ENCODE measurements around the gene KRT40. TPM values are rescaled to one million over a fixed set of nuclear protein-coding genes. Genes with fewer than 3 reads are reported as not detected.

The KRT40 gene
- total RNA-seq, 1 experiment from 2014 or later, result not detected

DNA sequence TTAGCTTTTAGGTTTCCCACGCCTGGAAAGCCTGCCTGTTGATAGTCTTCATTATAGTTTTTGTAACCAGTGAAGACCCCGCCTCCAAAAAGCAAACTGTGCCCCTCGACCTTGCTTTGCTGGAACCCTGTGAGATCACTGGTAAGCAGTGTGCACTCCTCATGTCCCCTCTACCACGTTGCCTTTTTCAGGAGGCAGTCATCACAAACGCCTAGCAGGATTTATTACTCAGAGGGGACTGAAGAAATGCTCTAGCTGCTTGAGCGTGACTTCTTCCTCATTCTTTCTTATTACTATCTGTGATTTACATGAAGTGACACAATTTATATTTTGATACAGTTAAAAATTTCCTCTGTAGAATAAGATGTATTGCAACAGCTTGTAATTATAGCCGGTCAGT is 31.3 kb upstream of the KRT40 start:
- no peak for TF ChIP-seq CEBPB (IDR thresholded peaks at IDR 0.05; ENCODE audit: low read depth)
- TF ChIP-seq, protein P1, sequence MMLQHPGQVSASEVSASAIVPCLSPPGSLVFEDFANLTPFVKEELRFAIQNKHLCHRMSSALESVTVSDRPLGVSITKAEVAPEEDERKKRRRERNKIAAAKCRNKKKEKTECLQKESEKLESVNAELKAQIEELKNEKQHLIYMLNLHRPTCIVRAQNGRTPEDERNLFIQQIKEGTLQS (IDR thresholded peaks at IDR 0.05), result no peak
- no peak for TF ChIP-seq TCF7L2 (IDR thresholded peaks at IDR 0.05; ENCODE audit: borderline replicate concordance, extremely low read depth, insufficient read depth, insufficient read length)
- TF ChIP-seq POLR2A (IDR thresholded peaks at IDR 0.05; ENCODE audit: borderline replicate concordance, extremely low read depth, insufficient read depth, insufficient read length), result no peak
- no peak for TF ChIP-seq FOSL1 (IDR thresholded peaks at IDR 0.05; ENCODE audit: low read depth)
- no peak for TF ChIP-seq ELF1 (IDR thresholded peaks at IDR 0.05; ENCODE audit: borderline replicate concordance, low read depth)
- TF ChIP-seq POLR2AphosphoS5 (IDR thresholded peaks at IDR 0.05; ENCODE audit: low read depth, low read length), result no peak
- TF ChIP-seq, protein P2, sequence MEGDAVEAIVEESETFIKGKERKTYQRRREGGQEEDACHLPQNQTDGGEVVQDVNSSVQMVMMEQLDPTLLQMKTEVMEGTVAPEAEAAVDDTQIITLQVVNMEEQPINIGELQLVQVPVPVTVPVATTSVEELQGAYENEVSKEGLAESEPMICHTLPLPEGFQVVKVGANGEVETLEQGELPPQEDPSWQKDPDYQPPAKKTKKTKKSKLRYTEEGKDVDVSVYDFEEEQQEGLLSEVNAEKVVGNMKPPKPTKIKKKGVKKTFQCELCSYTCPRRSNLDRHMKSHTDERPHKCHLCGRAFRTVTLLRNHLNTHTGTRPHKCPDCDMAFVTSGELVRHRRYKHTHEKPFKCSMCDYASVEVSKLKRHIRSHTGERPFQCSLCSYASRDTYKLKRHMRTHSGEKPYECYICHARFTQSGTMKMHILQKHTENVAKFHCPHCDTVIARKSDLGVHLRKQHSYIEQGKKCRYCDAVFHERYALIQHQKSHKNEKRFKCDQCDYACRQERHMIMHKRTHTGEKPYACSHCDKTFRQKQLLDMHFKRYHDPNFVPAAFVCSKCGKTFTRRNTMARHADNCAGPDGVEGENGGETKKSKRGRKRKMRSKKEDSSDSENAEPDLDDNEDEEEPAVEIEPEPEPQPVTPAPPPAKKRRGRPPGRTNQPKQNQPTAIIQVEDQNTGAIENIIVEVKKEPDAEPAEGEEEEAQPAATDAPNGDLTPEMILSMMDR (IDR thresholded peaks at IDR 0.05 in 2 of 3, conservative IDR thresholded peaks at IDR 0.05 in 1 of 3; ENCODE audit: borderline replicate concordance in 1 of 3, insufficient read depth in 1 of 3, low read depth in 2 of 3, low read length in 2 of 3), result no peak
- TF ChIP-seq YY1 (IDR thresholded peaks at IDR 0.05; ENCODE audit: extremely low read depth, insufficient replicate concordance, low read depth, low read length), result no peak
- no peak overlapping the region for H3K9ac ChIP-seq (ENCODE audit: low read length)
- no peaks in the 10 kb centered on the region for H3K27me3 ChIP-seq (ENCODE audit: insufficient read depth, low read length)
- CTCF ChIA-PET, result no interaction called here
- H3K79me2 ChIP-seq (ENCODE audit: insufficient read depth, low read length), result no peaks in the 10 kb centered on the region
- no peak overlapping the region for H3K4me2 ChIP-seq (ENCODE audit: low read length)
- no peaks in the 10 kb centered on the region for H4K20me1 ChIP-seq (ENCODE audit: insufficient read depth)
- H3K4me1 ChIP-seq (ENCODE audit: control insufficient read depth in 1 of 2, insufficient read depth in 2 of 2, low read length in 2 of 2), result no peaks in the 10 kb centered on the region
- no peaks in the 10 kb centered on the region for H3K36me3 ChIP-seq (ENCODE audit: control insufficient read depth in 1 of 2, insufficient read depth in 2 of 2, low read length in 2 of 2)
- no TSS peak for BruUV-seq (replicated peaks)
- DNase-seq (ENCODE audit: low read depth, low spot score) (no peak), ATAC-seq (no peak)
- H2AFZ ChIP-seq (ENCODE audit: low read depth, low read length, poor library complexity, severe bottlenecking), result no peak overlapping the region
- POLR2A ChIA-PET, result no interaction called here
- no peak overlapping the region for H3K4me3 ChIP-seq (replicated peaks in 1 of 2; ENCODE audit: low read depth in 1 of 2, low read length in 2 of 2)
- no peaks in the 10 kb centered on the region for H3K9me3 ChIP-seq (ENCODE audit: control insufficient read depth in 1 of 2, insufficient read depth in 1 of 2, low read depth in 1 of 2, low read length in 2 of 2)
- RAD21 ChIA-PET (ENCODE audit: low non-redundant PET in 1 of 2, low total read pairs in 2 of 2, uncharacterized antibody in 2 of 2, unreplicated experiment in 2 of 2), result no interaction called here
- H3K27ac ChIP-seq (ENCODE audit: low read depth, low read length), result no peak overlapping the region
- no peaks in the 10 kb centered on the region for H3K9me2 ChIP-seq (ENCODE audit: insufficient read depth)
- intact Hi-C loops (cut with micrococcal nuclease), result no loop called here

Data from HCT116 (cell line).